Endodermal cell (in vitro differentiated cells): Measurements from ENCODE around the gene HDAC11. TPM values are rescaled to one million over a fixed set of nuclear protein-coding genes. Genes with fewer than 3 reads are reported as not detected.

Experiments used
- DNase-seq: peaks from one replicate; pipeline ENCODE4 v3.0.0-alpha.2; 2017
- H3K27ac ChIP-seq: 2 replicates; pipeline ENCODE4 v1.5.1; 2013; ENCODE audit warnings: mild to moderate bottlenecking, low read depth, low read length, moderate library complexity
- H3K27me3 ChIP-seq: 2 replicates; pipeline ENCODE4 v1.6.1; 2013; ENCODE audit warnings: mild to moderate bottlenecking, low read length, moderate library complexity; ENCODE audit not compliant: insufficient read depth, control insufficient read depth, poor library complexity, severe bottlenecking
- H3K36me3 ChIP-seq: 2 replicates; pipeline ENCODE4 v1.7.0; 2013; ENCODE audit warnings: mild to moderate bottlenecking, low read length, moderate library complexity; ENCODE audit not compliant: control insufficient read depth, insufficient read depth
- H3K4me1 ChIP-seq: one replicate; pipeline ENCODE4 v1.7.0; 2013; ENCODE audit warnings: low read length; ENCODE audit not compliant: control insufficient read depth, insufficient read depth
- H3K4me3 ChIP-seq: 2 replicates; pipeline ENCODE4 v1.5.1; 2013; ENCODE audit warnings: mild to moderate bottlenecking, low read length, moderate library complexity
- H3K9ac ChIP-seq: 2 replicates; pipeline ENCODE4 v1.6.1; 2013; ENCODE audit warnings: mild to moderate bottlenecking, low read length, moderate library complexity; ENCODE audit not compliant: poor library complexity, severe bottlenecking; ENCODE audit errors: extremely low read depth
- H3K9me3 ChIP-seq: 2 replicates; pipeline ENCODE4 v1.6.1; 2013; ENCODE audit warnings: mild to moderate bottlenecking, low read length, moderate library complexity; ENCODE audit not compliant: control insufficient read depth
- H3K27ac Mint-ChIP-seq: 2 replicates; pipeline ENCODE4 v1.8.0; 2020; ENCODE audit warnings: mixed read lengths
- H3K27me3 Mint-ChIP-seq: 2 replicates; pipeline ENCODE4 v1.8.0; 2021; ENCODE audit warnings: mild to moderate bottlenecking, mixed read lengths; ENCODE audit not compliant: insufficient read depth
- H3K36me3 Mint-ChIP-seq: 2 replicates; pipeline ENCODE4 v1.8.0; 2020; ENCODE audit warnings: low read depth, mixed read lengths
- H3K4me1 Mint-ChIP-seq: 2 replicates; pipeline ENCODE4 v1.8.0; 2020; ENCODE audit warnings: mixed read lengths
- H3K4me3 Mint-ChIP-seq: 2 replicates; pipeline ENCODE4 v1.8.0; 2020; ENCODE audit warnings: mild to moderate bottlenecking, moderate library complexity, mixed read lengths
- H3K9me3 Mint-ChIP-seq: 2 replicates; pipeline ENCODE4 v1.8.0; 2020; ENCODE audit warnings: mild to moderate bottlenecking, mixed read lengths
- CTCF ChIP-seq: fragments of 200-600 bp; sonication (generic); conservative IDR thresholded peaks from 2 replicates; pipeline ENCODE4 v1.5.0; 2021; ENCODE audit warnings: antibody characterized with exemption, mild to moderate bottlenecking
- WGBS, 2 experiments: methylation state at CpG; one replicate each; pipeline versions ENCODE4 v1.1.5 to v1.1.7; 2013; ENCODE audit warnings: missing lambda C conversion rate in 2 of 2, mixed read lengths in 1 of 2; ENCODE audit not compliant: insufficient coverage in 1 of 2, insufficient read length in 1 of 2; 5-methylcytosine and 5-hydroxymethylcytosine counted together
- total RNA-seq, 2 donors: library from RNA; stranded (reverse); fragmentation: NEBNext Ultra II Directional in 1 of 2; extraction: Animal tissue kit (Norgen Biotek cat#: 25700) in 1 of 2; gene quantifications; 2 replicates in 1 of 2; 3 replicates in 1 of 2; pipeline ENCODE4 v1.2.1, GENCODE V29; 2021

Gene HDAC11
- total RNA-seq, 2 donors from 2014 or later = 17.0 to 17.1 TPM

- no peaks in the 10 kb centered on the region for H3K27me3 Mint-ChIP-seq
- H3K9ac ChIP-seq = no peak overlapping the region
- H3K4me1 Mint-ChIP-seq = peaks cover 2% of the 10 kb centered on the region
- peaks cover 4% of the 10 kb centered on the region for H3K36me3 Mint-ChIP-seq
- H3K4me3 ChIP-seq = no peak overlapping the region
- TF ChIP-seq CTCF = no peak
- H3K27me3 ChIP-seq = no peaks in the 10 kb centered on the region
- no peak for DNase-seq
- 94 to 96% methylated on average over 7 to 8 of the region's 8 CpGs for WGBS, 2 experiments
- H3K9me3 Mint-ChIP-seq = no peaks in the 10 kb centered on the region
- no peaks in the 10 kb centered on the region for H3K36me3 ChIP-seq
- no peak overlapping the region for H3K27ac Mint-ChIP-seq
- H3K4me3 Mint-ChIP-seq = no peak overlapping the region
- H3K9me3 ChIP-seq = no peaks in the 10 kb centered on the region
- no peak overlapping the region for H3K27ac ChIP-seq
- no peaks in the 10 kb centered on the region for H3K4me1 ChIP-seq
Observed at GRCh38 chr3:13502791-13503060, 22.6 kb downstream of the HDAC11 start.

GRCh38 chr3:13504161-13504831 is 24.2 kb downstream of the HDAC11 start:
- Histone ChIP-seq H3K27ac (no peak overlapping the region), H3K9me3 (no peaks in the 10 kb centered on the region), H3K4me3 (no peak overlapping the region), H3K9ac (no peak overlapping the region), H3K27me3 (no peaks in the 10 kb centered on the region), H3K36me3 (no peaks in the 10 kb centered on the region), H3K4me1 (no peaks in the 10 kb centered on the region)
- 88 to 90% methylated on average over 10 to 23 of the region's 23 CpGs for WGBS, 2 experiments
- Mint-ChIP-seq H3K27me3 (no peaks in the 10 kb centered on the region), H3K4me1 (peaks cover 2% of the 10 kb centered on the region), H3K9me3 (no peaks in the 10 kb centered on the region), H3K36me3 (peaks cover 4% of the 10 kb centered on the region), H3K4me3 (no peak overlapping the region), H3K27ac (no peak overlapping the region)
- no peak for TF ChIP-seq CTCF
- DNase-seq = no peak

GRCh38 chr3:13505147-13506130 is 25.3 kb downstream of the HDAC11 start:
- H3K4me1 ChIP-seq = no peaks in the 10 kb centered on the region
- Mint-ChIP-seq H3K4me1 (peaks cover 2% of the 10 kb centered on the region), H3K27ac (no peak overlapping the region), H3K36me3 (peaks cover 4% of the 10 kb centered on the region), H3K9me3 (no peaks in the 10 kb centered on the region), H3K4me3 (no peak overlapping the region), H3K27me3 (no peaks in the 10 kb centered on the region)
- H3K27me3 ChIP-seq = no peaks in the 10 kb centered on the region
- H3K27ac ChIP-seq = no peak overlapping the region
- H3K9ac ChIP-seq = no peak overlapping the region
- 89 to 93% methylated on average over 8 to 16 of the region's 16 CpGs for WGBS, 2 experiments
- H3K36me3 ChIP-seq = no peaks in the 10 kb centered on the region
- DNase-seq = no peak
- TF ChIP-seq CTCF = no peak
- H3K9me3 ChIP-seq = no peaks in the 10 kb centered on the region
- no peak overlapping the region for H3K4me3 ChIP-seq
